Measurements from ENCODE around the gene MYEF2. TPM values are rescaled to one million over a fixed set of nuclear protein-coding genes. Genes with fewer than 3 reads are reported as not detected.

MYEF2 gene
- total and polyA plus RNA-seq, 10 of the 15 experiments (the other 5 are each of a cell fraction or from before 2014, with no cell fraction given), result 9.2 to 47.0 (median 19.9) TPM

GRCh38 chr15:48177766-48178647 is at the start of gene MYEF2 (continued):
- TF ChIP-seq MLLT1 (IDR thresholded peaks at IDR 0.05), result peak; percentile 30; the same call in 1 of the 2 replicates
- no peak for TF ChIP-seq HSF1 (IDR thresholded peaks at IDR 0.05; ENCODE audit: low read depth, low read length)
- 0 out of 3 replicates have a peak, but pooled peaks have one; percentile 16 for TF ChIP-seq POU2F2 (IDR thresholded peaks at IDR 0.05; ENCODE audit: borderline replicate concordance, low read depth, low read length)
- TF ChIP-seq ZNF217 (IDR thresholded peaks at IDR 0.05), result 0 out of 2 replicates have a peak, but pooled peaks have one; percentile 16
- TF ChIP-seq ELK1 (IDR thresholded peaks at IDR 0.05; ENCODE audit: low read depth, low read length), result no peak
- no peak for TF ChIP-seq PBX3 (IDR thresholded peaks at IDR 0.05; ENCODE audit: insufficient replicate concordance, low read depth, low read length)
- TF ChIP-seq EZH2 (IDR thresholded peaks at IDR 0.05; ENCODE audit: borderline replicate concordance, control insufficient read depth, low read depth, low read length), result no peak
- TF ChIP-seq RCOR1 (conservative IDR thresholded peaks at IDR 0.05; ENCODE audit: low read depth, low read length), result peak; percentile 92; the same call in 1 of the 2 replicates
- peak; percentile 88; the same call in 1 of the 2 replicates for TF ChIP-seq GATAD2B (conservative IDR thresholded peaks at IDR 0.05; ENCODE audit: low read depth)
- TF ChIP-seq STAT1 (conservative IDR thresholded peaks at IDR 0.05), result no peak
- TF ChIP-seq ATF7 (IDR thresholded peaks at IDR 0.05; ENCODE audit: low read depth), result no peak; the same call in 1 of the 2 replicates
- peak; percentile 6; the same call in 1 of the 2 replicates for TF ChIP-seq MXI1 (IDR thresholded peaks at IDR 0.05; ENCODE audit: low read depth, low read length)
- no peak for TF ChIP-seq TARDBP (IDR thresholded peaks at IDR 0.05; ENCODE audit: borderline replicate concordance)
- TF ChIP-seq KDM1A (IDR thresholded peaks at IDR 0.05; ENCODE audit: borderline replicate concordance), result no peak
- TF ChIP-seq RUNX3 (IDR thresholded peaks at IDR 0.05; ENCODE audit: low read length), result no peak
- no peak for TF ChIP-seq BCLAF1 (IDR thresholded peaks at IDR 0.05)
- TF ChIP-seq JUNB (IDR thresholded peaks at IDR 0.05), result no peak
